NCI-H226 (cell line): ENCODE measurements around the gene SLCO3A1.

Source experiments
- DNase-seq: peaks from one replicate; pipeline ENCODE4 v3.0.0-alpha.2; 2015

The SLCO3A1 gene

GRCh38 chr15:91885054-91885453 is 31.5 kb downstream of the SLCO3A1 start:
- no peak for DNase-seq

GRCh38 chr15:91885714-91886270 is 32.3 kb downstream of the SLCO3A1 start:
- no peak for DNase-seq

DNA sequence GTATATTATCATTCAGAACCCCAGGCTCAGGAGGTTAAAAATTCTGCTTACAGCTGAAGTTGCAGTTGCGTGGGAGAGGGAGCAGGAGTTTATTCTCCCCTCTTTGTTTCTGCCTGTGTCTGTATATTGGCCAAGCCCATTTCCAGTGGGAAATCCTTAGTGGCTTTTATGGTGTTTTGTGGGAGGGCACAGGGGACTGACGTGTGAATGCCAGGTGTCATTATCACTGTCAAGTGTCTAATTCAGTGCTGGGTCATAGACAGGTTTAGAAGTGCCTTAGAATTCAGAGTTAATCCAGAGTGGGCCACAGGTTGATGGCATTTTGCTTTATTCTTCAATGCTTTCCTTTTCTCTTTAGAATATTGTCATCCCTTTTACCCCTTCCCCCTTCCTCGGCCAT is 33.4 kb downstream of the SLCO3A1 start:
- DNase-seq: no peak

GRCh38 chr15:91887321-91887720 is 33.8 kb downstream of the SLCO3A1 start:
- no peak for DNase-seq

- DNase-seq: no peak
Observed at GRCh38 chr15:91887921-91888373, 34.4 kb downstream of the SLCO3A1 start.

DNA sequence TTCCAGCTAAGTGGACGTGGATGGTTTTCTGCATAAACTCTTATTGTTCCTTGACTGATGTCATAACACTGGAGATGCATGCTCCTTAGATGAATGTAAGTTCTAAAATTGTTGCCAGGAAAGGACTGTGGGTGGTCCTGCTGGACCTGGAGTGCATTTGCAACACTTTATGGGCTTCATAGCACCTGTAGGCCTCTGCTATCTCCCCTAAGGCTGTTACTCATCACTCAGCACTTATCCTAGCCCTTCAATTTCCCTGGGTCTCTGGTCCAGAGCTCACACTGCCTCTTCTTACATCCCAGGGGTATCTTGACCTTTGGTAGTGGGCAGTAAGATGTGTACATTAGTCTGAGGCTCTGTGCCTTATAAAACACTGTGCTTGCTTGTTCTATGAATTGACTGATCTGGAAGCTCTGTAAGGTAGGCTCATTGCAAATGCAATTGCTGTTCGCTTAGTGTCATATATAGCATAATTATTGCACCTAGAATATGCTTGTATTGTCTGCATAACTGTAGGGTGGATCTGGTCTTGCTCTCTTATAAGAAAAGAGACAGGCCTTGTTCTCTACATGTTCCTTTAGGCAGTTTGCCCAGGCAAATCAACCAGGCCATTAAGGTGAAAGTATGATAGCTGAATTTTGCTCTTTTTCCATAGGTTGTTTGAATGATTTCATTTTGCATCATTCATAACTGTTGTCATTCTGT is 35.8 kb downstream of the SLCO3A1 start:
- no peak for DNase-seq

DNA sequence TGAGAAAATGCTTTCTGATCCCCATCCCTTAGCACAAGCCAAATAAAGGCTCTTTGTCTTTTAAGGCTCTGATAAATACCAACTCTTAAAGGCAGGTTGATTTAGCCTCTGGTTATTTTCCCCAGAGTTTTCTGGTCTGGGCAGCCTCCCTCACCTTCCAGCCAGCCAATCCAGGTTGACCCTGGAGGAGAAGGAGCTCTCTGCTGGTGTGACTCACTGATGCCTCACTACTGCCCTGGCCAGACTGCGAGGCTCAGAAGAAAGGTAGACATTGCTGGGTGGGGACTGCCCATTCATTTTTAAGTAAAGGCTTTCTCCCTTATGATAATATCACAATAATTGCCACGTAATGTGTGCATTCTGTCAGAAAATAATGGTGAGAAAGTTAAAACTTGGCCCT is 37.1 kb downstream of the SLCO3A1 start:
- DNase-seq: peak; percentile 95

- no peak for DNase-seq
Observed at GRCh38 chr15:91891101-91891500, 37.6 kb downstream of the SLCO3A1 start.

DNA sequence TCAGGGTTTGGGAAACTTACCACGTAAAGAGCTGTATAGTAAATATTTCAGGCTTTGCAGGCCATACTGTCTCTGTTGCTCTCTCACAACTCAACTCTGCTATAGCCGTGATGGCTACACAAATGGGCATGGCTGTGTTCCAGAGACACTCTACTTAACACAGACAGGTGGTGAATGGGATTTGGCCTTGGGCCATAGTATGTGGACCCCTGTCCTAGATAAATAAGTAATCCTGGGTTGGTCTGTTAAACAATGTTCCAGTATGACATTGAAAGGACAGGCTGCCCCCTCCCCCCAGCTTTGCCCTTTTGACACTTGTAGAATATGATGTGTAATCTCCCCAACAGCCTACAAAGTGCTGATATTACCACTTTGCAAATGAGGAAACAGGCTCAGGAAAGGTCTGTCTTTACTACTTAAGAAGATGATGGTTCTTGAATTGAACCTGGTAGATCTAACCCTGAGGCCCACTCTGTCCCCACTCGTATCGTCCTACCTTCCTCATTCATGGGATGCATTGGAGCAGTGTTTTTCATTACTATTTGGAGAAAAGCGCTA is 38.4 kb downstream of the SLCO3A1 start:
- DNase-seq: no peak

DNA sequence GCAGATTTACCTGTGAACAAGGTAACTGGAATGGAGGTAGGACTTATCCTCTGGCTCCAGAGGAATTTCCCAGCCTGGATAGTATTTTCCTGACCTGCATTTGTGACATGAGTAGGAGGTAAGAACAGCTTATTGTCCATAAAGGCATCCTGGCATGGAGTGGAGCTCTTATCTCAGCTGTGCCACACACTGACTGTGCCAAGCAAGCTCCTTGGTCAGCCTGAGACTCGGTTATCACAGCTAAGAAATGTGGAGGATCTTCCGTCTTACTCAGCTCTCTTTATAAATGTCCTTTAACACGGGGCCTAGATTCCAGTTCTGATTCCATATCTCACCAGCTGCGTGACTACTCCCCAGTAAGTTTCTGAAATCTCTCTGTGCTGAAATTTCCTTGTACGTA is 38.9 kb downstream of the SLCO3A1 start:
- DNase-seq: peak; percentile 72

DNA sequence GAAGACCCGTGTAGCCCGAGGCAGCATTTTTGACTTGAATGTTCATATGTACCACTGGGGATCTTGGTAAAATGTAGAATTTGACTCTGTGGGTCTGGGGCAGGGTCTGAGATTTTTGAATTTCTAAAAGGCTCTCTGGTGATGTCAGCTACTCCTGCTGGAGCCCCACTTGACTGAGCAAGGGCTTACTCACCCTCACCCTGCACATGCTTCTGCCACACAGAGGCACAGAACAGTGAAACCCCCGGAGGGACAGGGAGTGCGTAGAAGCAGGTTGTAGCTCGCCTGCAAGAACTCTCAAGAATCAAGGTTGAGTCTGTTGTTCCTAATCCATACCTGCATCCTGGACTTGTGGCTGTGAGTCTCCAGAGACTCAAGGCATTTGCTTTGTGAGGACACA is 41.1 kb downstream of the SLCO3A1 start:
- no peak for DNase-seq

DNA sequence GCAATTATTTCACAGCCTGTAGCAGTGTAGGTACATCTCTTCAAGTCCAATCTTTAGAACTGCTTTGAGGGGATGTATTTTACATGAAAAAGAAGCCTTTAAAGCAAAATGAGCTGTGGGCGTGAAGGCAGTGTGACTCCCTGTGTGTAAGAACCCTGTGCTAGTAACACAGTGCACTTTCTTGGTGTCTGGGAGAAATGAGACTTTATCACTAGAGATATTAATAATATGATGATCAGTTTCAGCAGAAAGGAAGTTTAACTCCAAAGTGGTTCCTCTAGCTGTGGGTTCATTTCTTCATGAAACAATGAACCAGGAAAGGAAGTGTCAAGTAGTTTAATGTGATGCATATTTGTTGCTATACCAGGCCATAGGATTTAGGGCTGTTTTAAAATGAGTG is 41.5 kb downstream of the SLCO3A1 start:
- DNase-seq: no peak

DNA sequence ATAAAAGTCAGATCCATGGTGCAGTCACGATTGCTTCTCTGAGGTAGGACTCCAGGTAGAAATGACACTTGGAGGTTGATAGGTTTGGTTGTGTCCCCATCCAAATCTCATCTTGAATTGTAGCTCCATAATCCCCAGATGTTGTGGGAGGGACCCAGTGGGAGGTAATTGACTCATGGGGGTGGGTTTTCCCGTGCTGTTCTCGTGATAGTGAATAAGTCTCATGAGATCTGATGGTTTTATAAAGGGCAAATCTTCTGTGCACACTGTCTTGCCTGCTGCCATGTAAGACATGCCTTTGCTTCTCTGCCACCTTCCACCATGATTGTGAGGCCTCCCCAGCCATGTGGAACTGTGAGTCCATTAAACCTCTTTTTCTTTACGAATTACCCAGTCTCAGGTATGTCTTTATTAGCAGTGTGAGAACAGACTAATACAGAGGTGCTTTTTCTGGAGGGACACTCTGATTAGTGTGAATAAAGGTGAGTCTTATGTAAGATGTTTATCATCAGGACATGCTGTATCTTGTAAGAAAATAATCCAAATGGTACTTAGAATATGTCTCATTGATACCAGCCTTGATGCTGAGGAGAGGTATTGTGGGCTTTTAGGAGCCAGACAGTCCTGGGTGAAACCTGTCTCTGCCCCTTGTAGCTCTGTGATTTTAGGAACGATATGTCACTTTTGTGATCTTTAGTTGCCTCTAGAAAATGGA is 43.0 kb downstream of the SLCO3A1 start:
- DNase-seq: no peak

DNA sequence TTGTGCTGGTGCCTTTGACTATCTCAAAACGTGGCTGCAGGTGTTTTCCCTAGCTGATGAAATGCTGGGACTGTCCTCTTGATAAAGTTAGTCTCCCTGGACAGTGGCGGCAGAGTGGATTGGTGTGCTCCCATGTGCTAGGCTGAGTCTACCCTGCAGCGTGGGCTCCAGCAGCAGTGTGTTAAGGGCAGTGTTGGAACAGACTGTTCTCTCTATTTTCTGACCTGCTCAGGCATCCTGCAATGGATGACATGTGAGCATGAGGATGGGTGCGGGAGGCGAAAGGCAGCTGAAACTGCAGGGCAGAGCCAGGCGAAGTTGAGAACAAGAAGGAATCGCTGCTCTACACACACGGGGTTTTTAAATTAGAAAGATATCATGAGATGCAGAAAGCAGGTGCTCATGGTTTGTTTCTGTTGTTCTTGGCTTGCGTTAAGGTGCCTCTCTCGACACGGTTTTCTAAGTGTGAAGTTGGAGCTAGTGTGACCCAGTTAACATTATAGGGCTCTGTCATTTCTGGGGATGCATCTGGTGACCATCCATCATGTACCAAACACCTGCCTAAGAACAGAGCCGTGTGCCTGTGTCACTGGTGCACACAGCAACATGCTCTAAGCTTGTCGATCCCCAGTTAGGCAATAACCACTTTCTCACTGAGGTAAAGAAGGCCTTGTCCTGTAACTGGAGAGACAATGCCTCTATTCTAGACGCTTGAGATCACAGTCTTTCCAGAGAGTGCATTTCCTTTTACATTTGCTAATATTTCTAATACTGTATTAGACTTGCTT is 44.3 kb downstream of the SLCO3A1 start:
- DNase-seq: no peak

DNA sequence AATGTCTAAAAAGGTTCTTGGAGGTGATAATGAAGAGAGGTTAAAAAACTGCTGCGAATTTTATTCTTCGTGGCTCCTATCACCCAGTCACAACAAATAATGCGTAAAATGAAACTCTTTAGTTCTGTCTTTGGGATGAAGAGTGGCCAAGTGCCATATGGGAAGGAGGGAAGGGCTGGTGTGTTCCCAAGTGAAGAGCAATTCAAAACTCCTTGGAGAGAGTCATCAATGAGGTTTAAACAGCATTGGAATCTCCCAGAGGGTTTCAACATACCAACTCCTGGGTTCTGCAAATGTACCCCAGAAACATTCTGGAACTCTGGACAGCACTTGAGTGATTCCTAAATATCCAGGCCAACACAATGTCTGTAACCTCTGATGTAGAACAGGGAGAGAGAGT is 45.3 kb downstream of the SLCO3A1 start:
- no peak for DNase-seq

DNA sequence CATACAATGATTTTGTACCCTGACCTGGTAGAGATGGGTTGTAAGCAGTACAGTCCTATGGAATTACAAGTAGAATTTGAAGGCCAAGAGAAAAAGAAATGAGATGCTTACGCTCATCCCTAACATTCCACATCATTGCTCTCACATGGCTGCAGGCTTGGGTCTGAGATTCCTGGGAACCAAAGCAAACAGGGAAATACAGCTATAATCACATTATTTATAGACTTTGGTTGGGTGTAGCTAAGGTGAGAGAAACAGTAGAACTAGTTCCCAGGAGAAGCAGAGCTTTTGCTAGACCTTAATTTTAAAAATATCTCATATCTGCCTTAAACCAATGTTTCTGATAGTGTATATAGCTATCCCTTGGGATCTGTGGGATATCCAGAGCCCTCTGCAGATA is 51.4 kb downstream of the SLCO3A1 start:
- DNase-seq: no peak

DNA sequence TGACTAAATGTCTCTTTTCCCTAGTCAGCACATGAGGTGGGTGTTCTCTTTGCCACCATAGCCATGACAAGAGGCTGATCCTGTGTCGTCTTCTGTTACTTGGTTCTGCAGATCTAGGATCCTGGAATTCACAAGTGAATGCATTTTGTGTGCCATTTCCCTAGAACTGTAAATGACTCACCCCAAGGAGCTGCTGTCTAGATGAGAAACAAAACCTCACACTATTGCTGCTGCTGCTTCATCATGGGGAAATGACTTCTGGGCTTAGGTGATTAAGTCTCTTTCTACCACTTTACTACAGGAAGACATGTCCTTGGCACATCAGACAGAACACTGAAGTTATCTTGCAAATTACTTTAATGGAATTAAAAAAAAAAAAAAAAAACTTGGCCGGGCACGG is 54.9 kb downstream of the SLCO3A1 start:
- DNase-seq: peak; percentile 63

- no peak for DNase-seq
Observed at GRCh38 chr15:91909111-91909510, 55.6 kb downstream of the SLCO3A1 start.

GRCh38 chr15:91909574-91909973 is 56.1 kb downstream of the SLCO3A1 start:
- DNase-seq: no peak

GRCh38 chr15:91911844-91912243 is 58.3 kb downstream of the SLCO3A1 start:
- DNase-seq: no peak

- no peak for DNase-seq
Observed at GRCh38 chr15:91912336-91912735, 58.8 kb downstream of the SLCO3A1 start.

DNA sequence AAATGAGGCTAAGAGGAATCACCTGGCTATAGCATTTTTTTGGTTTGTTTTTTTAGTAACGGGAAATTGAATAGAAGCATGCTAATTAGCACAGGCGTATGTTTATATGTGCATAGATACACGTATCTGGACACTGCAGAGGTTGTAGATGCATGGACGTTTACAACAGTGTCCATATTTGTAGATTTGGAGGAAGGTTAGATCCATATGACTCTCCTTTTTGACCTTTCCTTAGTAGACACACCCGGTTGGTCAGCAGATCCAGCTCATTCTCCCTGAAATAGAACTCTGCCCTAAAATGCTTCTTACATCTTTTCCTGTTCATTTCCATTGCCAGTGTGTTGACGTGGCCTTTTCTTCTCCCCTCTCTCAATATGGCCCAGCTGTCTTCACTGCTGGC is 60.1 kb downstream of the SLCO3A1 start:
- no peak for DNase-seq

DNA sequence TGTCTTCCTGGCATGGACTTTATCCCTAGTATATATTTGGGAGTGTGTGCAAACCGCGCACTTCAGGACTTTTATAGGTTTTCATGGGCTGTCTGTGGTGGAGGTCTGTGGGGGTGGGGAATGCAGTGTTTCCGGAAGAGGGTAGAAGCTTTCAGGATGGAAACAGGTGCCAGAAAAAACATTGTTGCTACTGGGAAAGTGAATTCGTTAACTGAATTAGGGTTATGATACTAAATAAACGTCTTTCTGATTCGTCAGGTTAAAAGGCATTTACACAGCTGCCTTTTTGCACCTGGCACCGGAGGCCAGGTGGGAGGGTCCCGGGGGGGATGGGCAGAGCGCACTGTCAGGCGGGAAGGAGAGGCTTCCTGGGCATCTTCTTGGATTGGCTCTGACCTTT is 62.1 kb downstream of the SLCO3A1 start:
- DNase-seq: no peak
